HL-60 (cell line): ENCODE results near the gene GBX1.

ENCODE experiments used
- DNase-seq, 2 experiments: peaks; one replicate each; pipeline ENCODE4 v3.0.0-alpha.2; 2010 to 2020; ENCODE audit warnings: low read depth in 1 of 2, low spot score in 1 of 2
- H3K27ac ChIP-seq: fragments of 250-450 bp; sonication (Bioruptor Pico); replicated peaks from 2 replicates; pipeline ENCODE4 v1.5.1; 2020; ENCODE audit warnings: mild to moderate bottlenecking, moderate library complexity
- H3K27me3 ChIP-seq: fragments of 250-450 bp; sonication (Bioruptor Pico); 2 replicates; pipeline ENCODE4 v1.5.1; 2021; ENCODE audit warnings: mild to moderate bottlenecking, moderate library complexity; ENCODE audit not compliant: insufficient read depth, poor library complexity, severe bottlenecking
- H3K4me3 ChIP-seq: replicated peaks from 2 replicates; pipeline ENCODE4 v1.5.1; 2011; ENCODE audit warnings: mild to moderate bottlenecking, control low read depth, low read length; ENCODE audit not compliant: insufficient read depth
- GABPA ChIP-seq: IDR thresholded peaks from 2 replicates; pipeline ENCODE4 v1.6.1; 2012; ENCODE audit warnings: low read depth
- POLR2AphosphoS5 ChIP-seq: IDR thresholded peaks from 2 replicates; pipeline ENCODE4 v1.6.1; 2012; ENCODE audit warnings: low read depth
- REST ChIP-seq: IDR thresholded peaks from 2 replicates; pipeline ENCODE4 v1.6.1; 2012; ENCODE audit warnings: low read depth; ENCODE audit not compliant: insufficient replicate concordance
- SPI1 ChIP-seq: IDR thresholded peaks from 2 replicates; pipeline ENCODE4 v1.6.1; 2012; ENCODE audit warnings: low read depth, mild to moderate bottlenecking, borderline replicate concordance
- TF ChIP-seq, protein P1 (sequence below): IDR thresholded peaks from one replicate; pipeline ENCODE4 v1.5.1; 2011; ENCODE audit warnings: low read length, control low read depth, inconsistent platforms; ENCODE audit not compliant: insufficient read depth

GBX1 gene

GRCh38 chr7:151104411-151105235 lies 62.9 kb downstream of the GBX1 start:
- H3K27ac ChIP-seq, result no peak overlapping the region
- no peak overlapping the region for H3K4me3 ChIP-seq
- no peak for TF ChIP-seq GABPA
- TF ChIP-seq SPI1, result no peak
- no peak for TF ChIP-seq REST
- TF ChIP-seq, protein P1, sequence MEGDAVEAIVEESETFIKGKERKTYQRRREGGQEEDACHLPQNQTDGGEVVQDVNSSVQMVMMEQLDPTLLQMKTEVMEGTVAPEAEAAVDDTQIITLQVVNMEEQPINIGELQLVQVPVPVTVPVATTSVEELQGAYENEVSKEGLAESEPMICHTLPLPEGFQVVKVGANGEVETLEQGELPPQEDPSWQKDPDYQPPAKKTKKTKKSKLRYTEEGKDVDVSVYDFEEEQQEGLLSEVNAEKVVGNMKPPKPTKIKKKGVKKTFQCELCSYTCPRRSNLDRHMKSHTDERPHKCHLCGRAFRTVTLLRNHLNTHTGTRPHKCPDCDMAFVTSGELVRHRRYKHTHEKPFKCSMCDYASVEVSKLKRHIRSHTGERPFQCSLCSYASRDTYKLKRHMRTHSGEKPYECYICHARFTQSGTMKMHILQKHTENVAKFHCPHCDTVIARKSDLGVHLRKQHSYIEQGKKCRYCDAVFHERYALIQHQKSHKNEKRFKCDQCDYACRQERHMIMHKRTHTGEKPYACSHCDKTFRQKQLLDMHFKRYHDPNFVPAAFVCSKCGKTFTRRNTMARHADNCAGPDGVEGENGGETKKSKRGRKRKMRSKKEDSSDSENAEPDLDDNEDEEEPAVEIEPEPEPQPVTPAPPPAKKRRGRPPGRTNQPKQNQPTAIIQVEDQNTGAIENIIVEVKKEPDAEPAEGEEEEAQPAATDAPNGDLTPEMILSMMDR, result no peak
- TF ChIP-seq POLR2AphosphoS5, result no peak
- DNase-seq, result no peak
- H3K27me3 ChIP-seq, result no peaks in the 10 kb centered on the region

- DNase-seq, result no peak
- TF ChIP-seq SPI1, result no peak
- TF ChIP-seq, protein P1, result no peak
- TF ChIP-seq REST, result no peak
- no peak for TF ChIP-seq POLR2AphosphoS5
- no peak for TF ChIP-seq GABPA
- no peak overlapping the region for H3K4me3 ChIP-seq
- H3K27me3 ChIP-seq, result no peaks in the 10 kb centered on the region
- no peak overlapping the region for H3K27ac ChIP-seq
Observed at GRCh38 chr7:151103973-151104372, 63.5 kb downstream of the GBX1 start.

GRCh38 chr7:151102991-151103390 lies 64.5 kb downstream of the GBX1 start:
- H3K27me3 ChIP-seq, result no peaks in the 10 kb centered on the region
- no peak overlapping the region for H3K4me3 ChIP-seq
- TF ChIP-seq GABPA (no peak), REST (no peak), SPI1 (no peak)
- TF ChIP-seq, protein P1, result no peak

More at GRCh38 chr7:151102991-151103390, 64.5 kb downstream of the GBX1 start:
- no peak overlapping the region for H3K27ac ChIP-seq
- DNase-seq, result no peak
